Measurements from ENCODE around the gene CAMK2D.

Gene CAMK2D

DNA sequence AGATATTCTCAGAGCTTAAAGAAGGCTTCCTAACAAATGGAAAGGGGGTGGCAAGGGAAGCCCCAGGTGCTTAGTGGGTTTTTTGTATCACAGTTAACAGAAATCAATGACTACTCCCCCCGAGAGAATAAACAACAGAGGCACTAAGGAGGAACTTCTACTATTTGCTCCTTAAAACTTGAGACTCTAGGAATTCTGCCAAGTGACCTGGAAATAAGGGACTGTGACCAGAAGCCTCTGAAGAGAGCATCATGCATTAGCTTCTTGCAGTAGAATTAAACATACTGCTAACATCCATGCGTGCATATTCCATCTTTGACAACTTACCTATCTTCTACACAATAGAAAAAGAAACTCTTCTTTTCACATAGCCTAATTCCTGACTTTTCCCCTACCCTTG lies 86.8 kb downstream of the CAMK2D start:
- TF ChIP-seq OSR1 (CRISPR knock-in tag; IDR thresholded peaks at IDR 0.05) (no peak), TOX (CRISPR knock-in tag; IDR thresholded peaks at IDR 0.05; ENCODE audit: borderline replicate concordance) (no peak), POU6F1 (CRISPR knock-in tag; IDR thresholded peaks at IDR 0.05; ENCODE audit: borderline replicate concordance, low read depth) (no peak), ZFP30 (CRISPR knock-in tag; IDR thresholded peaks at IDR 0.05) (no peak), ESRRG (CRISPR knock-in tag; IDR thresholded peaks at IDR 0.05) (no peak)
- no peak for ATAC-seq

DNA sequence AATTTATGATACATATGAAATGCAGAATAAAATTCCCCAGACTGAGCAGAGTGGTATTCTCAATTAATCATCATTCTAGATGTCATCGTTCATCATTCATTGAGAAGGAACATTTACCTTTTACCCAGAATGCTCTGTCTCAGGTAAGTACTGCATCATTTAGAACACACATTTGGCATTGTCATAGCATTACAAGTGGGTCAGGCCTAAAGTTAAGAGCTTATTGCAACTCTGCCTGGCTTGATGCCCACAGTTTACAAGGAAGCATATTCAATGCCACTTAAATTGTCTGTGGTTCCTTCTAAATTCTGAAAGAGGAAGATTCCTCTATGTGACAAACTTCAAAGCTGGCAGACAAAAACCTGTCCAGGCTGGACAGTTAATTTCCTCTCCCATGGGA lies 87.3 kb downstream of the CAMK2D start:
- no peak for TF ChIP-seq GLIS3 (CRISPR knock-in tag; IDR thresholded peaks at IDR 0.05)
- TF ChIP-seq, protein P1, sequence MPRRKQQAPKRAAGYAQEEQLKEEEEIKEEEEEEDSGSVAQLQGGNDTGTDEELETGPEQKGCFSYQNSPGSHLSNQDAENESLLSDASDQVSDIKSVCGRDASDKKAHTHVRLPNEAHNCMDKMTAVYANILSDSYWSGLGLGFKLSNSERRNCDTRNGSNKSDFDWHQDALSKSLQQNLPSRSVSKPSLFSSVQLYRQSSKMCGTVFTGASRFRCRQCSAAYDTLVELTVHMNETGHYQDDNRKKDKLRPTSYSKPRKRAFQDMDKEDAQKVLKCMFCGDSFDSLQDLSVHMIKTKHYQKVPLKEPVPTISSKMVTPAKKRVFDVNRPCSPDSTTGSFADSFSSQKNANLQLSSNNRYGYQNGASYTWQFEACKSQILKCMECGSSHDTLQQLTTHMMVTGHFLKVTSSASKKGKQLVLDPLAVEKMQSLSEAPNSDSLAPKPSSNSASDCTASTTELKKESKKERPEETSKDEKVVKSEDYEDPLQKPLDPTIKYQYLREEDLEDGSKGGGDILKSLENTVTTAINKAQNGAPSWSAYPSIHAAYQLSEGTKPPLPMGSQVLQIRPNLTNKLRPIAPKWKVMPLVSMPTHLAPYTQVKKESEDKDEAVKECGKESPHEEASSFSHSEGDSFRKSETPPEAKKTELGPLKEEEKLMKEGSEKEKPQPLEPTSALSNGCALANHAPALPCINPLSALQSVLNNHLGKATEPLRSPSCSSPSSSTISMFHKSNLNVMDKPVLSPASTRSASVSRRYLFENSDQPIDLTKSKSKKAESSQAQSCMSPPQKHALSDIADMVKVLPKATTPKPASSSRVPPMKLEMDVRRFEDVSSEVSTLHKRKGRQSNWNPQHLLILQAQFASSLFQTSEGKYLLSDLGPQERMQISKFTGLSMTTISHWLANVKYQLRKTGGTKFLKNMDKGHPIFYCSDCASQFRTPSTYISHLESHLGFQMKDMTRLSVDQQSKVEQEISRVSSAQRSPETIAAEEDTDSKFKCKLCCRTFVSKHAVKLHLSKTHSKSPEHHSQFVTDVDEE (CRISPR knock-in tag; IDR thresholded peaks at IDR 0.05): no peak
- no peak for TF ChIP-seq ZC3H10 (CRISPR knock-in tag; IDR thresholded peaks at IDR 0.05)
- TF ChIP-seq ISL1 (CRISPR knock-in tag; IDR thresholded peaks at IDR 0.05): peak; percentile 13; the same call in 1 of the 2 replicates
- no peak for ATAC-seq

DNA sequence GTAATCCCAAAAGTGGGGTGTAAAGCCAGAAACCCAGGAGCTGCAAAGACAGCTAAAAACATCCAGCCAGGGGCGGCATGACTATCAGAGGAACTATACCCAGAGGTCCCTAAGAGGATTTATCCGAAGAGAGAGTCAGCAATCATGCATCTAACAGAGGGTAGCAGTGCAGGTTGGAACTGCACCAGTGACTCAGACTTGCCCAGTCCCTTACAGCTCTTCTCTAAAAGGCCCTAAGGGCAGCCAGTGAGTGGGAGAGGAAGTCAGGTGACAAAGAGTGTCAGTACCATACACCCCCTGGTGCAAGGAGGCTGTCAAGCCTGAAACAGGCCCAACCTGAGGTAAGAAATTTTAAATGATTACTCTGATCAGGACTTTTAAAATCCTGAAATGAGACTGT lies 88.1 kb downstream of the CAMK2D start:
- TF ChIP-seq ISL1 (CRISPR knock-in tag; IDR thresholded peaks at IDR 0.05) (no peak), CREB5 (CRISPR knock-in tag; IDR thresholded peaks at IDR 0.05; ENCODE audit: low read depth) (no peak), ARNTL (CRISPR knock-in tag; IDR thresholded peaks at IDR 0.05; ENCODE audit: borderline replicate concordance, low read depth) (no peak), ESRRG (CRISPR knock-in tag; IDR thresholded peaks at IDR 0.05) (no peak), TOX (CRISPR knock-in tag; IDR thresholded peaks at IDR 0.05; ENCODE audit: borderline replicate concordance) (no peak), ZNF565 (CRISPR knock-in tag; conservative IDR thresholded peaks at IDR 0.05; ENCODE audit: low read depth) (no peak), POU6F1 (CRISPR knock-in tag; IDR thresholded peaks at IDR 0.05; ENCODE audit: borderline replicate concordance, low read depth) (no peak), ZNF70 (CRISPR knock-in tag; IDR thresholded peaks at IDR 0.05) (no peak), PATZ1 (CRISPR knock-in tag; IDR thresholded peaks at IDR 0.05; ENCODE audit: borderline replicate concordance) (no peak), SNAI2 (CRISPR knock-in tag; IDR thresholded peaks at IDR 0.05) (no peak), OSR1 (CRISPR knock-in tag; IDR thresholded peaks at IDR 0.05) (no peak), PPARA (CRISPR knock-in tag; IDR thresholded peaks at IDR 0.05; ENCODE audit: borderline replicate concordance) (no peak), GLIS3 (CRISPR knock-in tag; IDR thresholded peaks at IDR 0.05) (no peak), RARB (CRISPR knock-in tag; IDR thresholded peaks at IDR 0.05) (no peak), CSDC2 (CRISPR knock-in tag; IDR thresholded peaks at IDR 0.05) (no peak), ZFP30 (CRISPR knock-in tag; IDR thresholded peaks at IDR 0.05) (no peak)
- TF ChIP-seq, protein P1 (CRISPR knock-in tag; IDR thresholded peaks at IDR 0.05): no peak
- TF ChIP-seq, protein P2, sequence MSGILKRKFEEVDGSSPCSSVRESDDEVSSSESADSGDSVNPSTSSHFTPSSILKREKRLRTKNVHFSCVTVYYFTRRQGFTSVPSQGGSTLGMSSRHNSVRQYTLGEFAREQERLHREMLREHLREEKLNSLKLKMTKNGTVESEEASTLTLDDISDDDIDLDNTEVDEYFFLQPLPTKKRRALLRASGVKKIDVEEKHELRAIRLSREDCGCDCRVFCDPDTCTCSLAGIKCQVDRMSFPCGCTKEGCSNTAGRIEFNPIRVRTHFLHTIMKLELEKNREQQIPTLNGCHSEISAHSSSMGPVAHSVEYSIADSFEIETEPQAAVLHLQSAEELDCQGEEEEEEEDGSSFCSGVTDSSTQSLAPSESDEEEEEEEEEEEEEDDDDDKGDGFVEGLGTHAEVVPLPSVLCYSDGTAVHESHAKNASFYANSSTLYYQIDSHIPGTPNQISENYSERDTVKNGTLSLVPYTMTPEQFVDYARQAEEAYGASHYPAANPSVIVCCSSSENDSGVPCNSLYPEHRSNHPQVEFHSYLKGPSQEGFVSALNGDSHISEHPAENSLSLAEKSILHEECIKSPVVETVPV (CRISPR knock-in tag; IDR thresholded peaks at IDR 0.05): no peak
- peak; percentile 48 for ATAC-seq
